Spleen (tissue), 11 donors: Measurements from ENCODE around the gene MANSC1. TPM values are rescaled to one million over a fixed set of nuclear protein-coding genes. Genes with fewer than 3 reads are reported as not detected.

Source experiments
- DNase-seq: peaks from one replicate; pipeline ENCODE4 v3.0.0-alpha.2; 2020
- H3K27ac ChIP-seq, 8 donors: fragments of 200-600 bp; sonication (generic) in 7 of 8; 1 replicate in 4 of 8; 2 replicates in 4 of 8; pipeline versions ENCODE4 v1.5.0 to v1.8.0; 2016 to 2021; ENCODE audit warnings: inconsistent platforms in 4 of 8, mild to moderate bottlenecking in 4 of 8, moderate library complexity in 1 of 8
- H3K27me3 ChIP-seq, 7 donors: fragments of 200-600 bp; sonication (generic) in 6 of 7; replicated peaks in 1 of 7; 1 replicate in 4 of 7; 2 replicates in 3 of 7; pipeline versions ENCODE4 v1.5.0 to v1.8.0; 2016 to 2021; ENCODE audit warnings: inconsistent platforms in 3 of 7, mild to moderate bottlenecking in 1 of 7
- H3K36me3 ChIP-seq, 6 donors: fragments of 200-600 bp; sonication (generic) in 5 of 6; 1 replicate in 4 of 6; 2 replicates in 2 of 6; pipeline versions ENCODE4 v1.5.0 to v1.8.0; 2016 to 2021; ENCODE audit warnings: inconsistent platforms in 2 of 6
- H3K4me1 ChIP-seq, 6 donors: fragments of 200-600 bp; sonication (generic) in 5 of 6; 1 replicate in 3 of 6; 2 replicates in 3 of 6; pipeline versions ENCODE4 v1.5.0 to v1.8.0; 2016 to 2021; ENCODE audit warnings: inconsistent platforms in 3 of 6
- H3K4me3 ChIP-seq, 8 donors: fragments of 200-600 bp; sonication (generic) in 7 of 8; 1 replicate in 4 of 8; 2 replicates in 4 of 8; pipeline versions ENCODE4 v1.5.0 to v1.8.0; 2016 to 2021; ENCODE audit warnings: inconsistent platforms in 4 of 8, mild to moderate bottlenecking in 4 of 8, moderate library complexity in 2 of 8
- H3K9me3 ChIP-seq, 8 donors: fragments of 200-600 bp; sonication (generic) in 7 of 8; 1 replicate in 4 of 8; 2 replicates in 4 of 8; pipeline versions ENCODE4 v1.5.0 to v1.8.0; 2016 to 2021; ENCODE audit warnings: inconsistent platforms in 4 of 8
- CTCF ChIP-seq, 11 experiments: fragments of 200-600 bp in 7 of 11; fragments of 450-650 bp in 4 of 11; sonication (generic) in 4 of 11; IDR thresholded peaks in 8 of 11; conservative IDR thresholded peaks in 3 of 11; 1 replicate in 7 of 11; 2 replicates in 4 of 11; pipeline versions ENCODE4 v1.4.0 to v1.8.0; 2016 to 2021; ENCODE audit warnings: antibody characterized with exemption in 11 of 11, inconsistent platforms in 4 of 11, mild to moderate bottlenecking in 1 of 11
- POLR2A ChIP-seq, 3 donors: fragments of 450-650 bp; IDR thresholded peaks; one replicate each; pipeline ENCODE4 v1.5.1; 2017; ENCODE audit warnings: antibody characterized with exemption in 3 of 3, mild to moderate bottlenecking in 1 of 3
- POLR2AphosphoS5 ChIP-seq, 3 donors: sonication (generic); formaldehyde crosslinking; IDR thresholded peaks; one replicate each; pipeline ENCODE4 v1.5.1; 2017; ENCODE audit warnings: antibody characterized with exemption in 3 of 3
- WGBS, 5 donors: extraction: QIAGEN DNeasy Blood & Tissue Kit in 3 of 5; methylation state at CpG; one replicate each; pipeline versions ENCODE4 v1.1.5 to v1.1.7; 2013 to 2018; 5-methylcytosine and 5-hydroxymethylcytosine counted together
- intact Hi-C: fragments of 100-400 bp; cut with DNase I; formaldehyde crosslinking; loops from one replicate; pipeline ENCODE4 v1.15.0; 2023; ENCODE audit warnings: low total_unique reads
- polyA plus RNA-seq, 3 donors: library from polyadenylated mRNA; stranded (reverse); fragments of 200-250 nt; gene quantifications; one replicate each; pipeline ENCODE4 v1.2.1, GENCODE V29; 2013
- total RNA-seq, 7 donors: library from RNA; depleted of rRNA in 3 of 7; stranded (reverse); fragments of >200 nt in 3 of 7; fragmentation: NEBNext Ultra II Directional in 4 of 7; extraction: Animal tissue kit (Norgen Biotek cat#: 25700) in 4 of 7; gene quantifications; one replicate each; pipeline versions ENCODE4 v1.1.0 to v1.2.1, GENCODE V29; 2016 to 2021
- donor health status: healthy with polysubstance abuse.
- donor health status: DM: no; HTN: no; CAD: no; lungs with moderate emphysema.
- donor health status: DM: no; HTN: no; CAD: no.
- donor health status: Bipolar disorder and iron deficiency.
- donor health status: healthy.
- donor health status: DM: no; HTN: no; CAD: no.
- donor health status: DM: yes; HTN: yes; CAD: no.

MANSC1 gene
- total and polyA plus RNA-seq, 10 donors: 1.8 to 25.7 (median 15.4) TPM

GRCh38 chr12:12301122-12301521, 48.9 kb downstream of the MANSC1 start:
- TF ChIP-seq POLR2A (IDR thresholded peaks at IDR 0.05) (no peak), CTCF (IDR thresholded peaks at IDR 0.05 in 8 of 11, conservative IDR thresholded peaks at IDR 0.05 in 3 of 11) (no peak), POLR2AphosphoS5 (IDR thresholded peaks at IDR 0.05) (no peak)
- no peak for DNase-seq
- Histone ChIP-seq H3K4me3 (no peak overlapping the region), H3K27me3 (peaks cover 0 to 4% (median 0%) of the 10 kb centered on the region in 7 donors), H3K27ac (no peak overlapping the region), H3K9me3 (peaks cover 0 to 10% (median 0%) of the 10 kb centered on the region in 8 donors), H3K4me1 (no peaks in the 10 kb centered on the region), H3K36me3 (no peaks in the 10 kb centered on the region)
- WGBS, 5 donors: 83 to 94% (median 91%) methylated on average over 2 of the region's 2 CpGs
- intact Hi-C loops: no loop called here

GRCh38 chr12:12297201-12297830, 52.7 kb downstream of the MANSC1 start:
- Histone ChIP-seq H3K36me3 (no peaks in the 10 kb centered on the region), H3K27me3 (no peaks in the 10 kb centered on the region), H3K4me3 (no peak overlapping the region), H3K4me1 (no peaks in the 10 kb centered on the region), H3K27ac (no peak overlapping the region), H3K9me3 (no peaks in the 10 kb centered on the region)
- intact Hi-C loops: no loop called here
- WGBS, 5 donors: 88 to 95% (median 92%) methylated on average over 8 of the region's 8 CpGs
- no peak for DNase-seq
- TF ChIP-seq CTCF (IDR thresholded peaks at IDR 0.05 in 8 of 11, conservative IDR thresholded peaks at IDR 0.05 in 3 of 11): no peak
- no peak for TF ChIP-seq POLR2A (IDR thresholded peaks at IDR 0.05)
- TF ChIP-seq POLR2AphosphoS5 (IDR thresholded peaks at IDR 0.05): no peak

GRCh38 chr12:12294215-12295005, 55.6 kb downstream of the MANSC1 start:
- Histone ChIP-seq H3K36me3 (no peaks in the 10 kb centered on the region), H3K27me3 (no peaks in the 10 kb centered on the region), H3K4me1 (no peaks in the 10 kb centered on the region), H3K4me3 (no peak overlapping the region), H3K9me3 (no peaks in the 10 kb centered on the region), H3K27ac (no peak overlapping the region)
- TF ChIP-seq POLR2A (IDR thresholded peaks at IDR 0.05) (no peak), CTCF (IDR thresholded peaks at IDR 0.05 in 8 of 11, conservative IDR thresholded peaks at IDR 0.05 in 3 of 11) (no peak), POLR2AphosphoS5 (IDR thresholded peaks at IDR 0.05) (no peak)
- DNase-seq: no peak
- WGBS, 5 donors: 75 to 85% (median 80%) methylated on average over 5 of the region's 5 CpGs
- intact Hi-C loops: no loop called here

GRCh38 chr12:12290206-12290605, 59.8 kb downstream of the MANSC1 start:
- intact Hi-C loops: no loop called here

More at GRCh38 chr12:12290206-12290605, 59.8 kb downstream of the MANSC1 start:
- Histone ChIP-seq H3K4me3 (no peak overlapping the region), H3K27me3 (no peaks in the 10 kb centered on the region), H3K4me1 (no peaks in the 10 kb centered on the region), H3K27ac (no peak overlapping the region), H3K9me3 (no peaks in the 10 kb centered on the region), H3K36me3 (no peaks in the 10 kb centered on the region)
- TF ChIP-seq POLR2A (IDR thresholded peaks at IDR 0.05): no peak
- no peak for TF ChIP-seq POLR2AphosphoS5 (IDR thresholded peaks at IDR 0.05)
- TF ChIP-seq CTCF (IDR thresholded peaks at IDR 0.05 in 8 of 11, conservative IDR thresholded peaks at IDR 0.05 in 3 of 11): no peak
- DNase-seq: no peak
- WGBS, 5 donors: 68 to 88% (median 87%) methylated on average over 1 of the region's 1 CpG
